GM19328 (cell line): ENCODE data around the gene SLC25A47.

Source experiments
- ATAC-seq: cut with Tn5 transposase; IDR thresholded peaks from one replicate; pipeline ENCODE4 v1.9.1; 2021; ENCODE audit warnings: mild to moderate bottlenecking, moderate library complexity; ENCODE audit not compliant: unreplicated experiment

The SLC25A47 gene

GRCh38 chr14:100322138-100322957 is 791 bp upstream of the SLC25A47 start:
- ATAC-seq: no peak

DNA sequence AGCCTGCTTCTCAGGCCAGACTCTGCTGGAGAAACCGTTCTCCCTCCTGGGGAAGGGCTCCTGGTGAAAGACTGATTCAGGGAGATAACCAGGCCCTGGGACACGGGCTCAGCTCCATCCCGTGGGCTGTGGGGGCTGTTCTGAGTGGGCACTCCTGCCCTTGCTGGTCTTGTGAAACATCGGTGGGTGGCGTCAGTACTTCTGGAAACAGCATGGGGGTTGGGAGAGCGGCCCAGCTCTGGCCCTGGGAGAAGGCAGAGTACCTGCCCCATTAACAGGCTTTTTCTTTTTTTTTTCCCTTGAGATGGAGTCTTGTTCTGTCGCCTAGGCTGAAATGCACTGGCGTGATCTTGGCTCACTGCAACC is 786 bp downstream of the SLC25A47 start:
- ATAC-seq: no peak

- no peak for ATAC-seq
Observed at GRCh38 chr14:100325231-100325632, 2.1 kb downstream of the SLC25A47 start.

- no peak for ATAC-seq
Observed at GRCh38 chr14:100325958-100326357, 2.8 kb downstream of the SLC25A47 start.

GRCh38 chr14:100327128-100327527 is 4.0 kb downstream of the SLC25A47 start:
- no peak for ATAC-seq

DNA sequence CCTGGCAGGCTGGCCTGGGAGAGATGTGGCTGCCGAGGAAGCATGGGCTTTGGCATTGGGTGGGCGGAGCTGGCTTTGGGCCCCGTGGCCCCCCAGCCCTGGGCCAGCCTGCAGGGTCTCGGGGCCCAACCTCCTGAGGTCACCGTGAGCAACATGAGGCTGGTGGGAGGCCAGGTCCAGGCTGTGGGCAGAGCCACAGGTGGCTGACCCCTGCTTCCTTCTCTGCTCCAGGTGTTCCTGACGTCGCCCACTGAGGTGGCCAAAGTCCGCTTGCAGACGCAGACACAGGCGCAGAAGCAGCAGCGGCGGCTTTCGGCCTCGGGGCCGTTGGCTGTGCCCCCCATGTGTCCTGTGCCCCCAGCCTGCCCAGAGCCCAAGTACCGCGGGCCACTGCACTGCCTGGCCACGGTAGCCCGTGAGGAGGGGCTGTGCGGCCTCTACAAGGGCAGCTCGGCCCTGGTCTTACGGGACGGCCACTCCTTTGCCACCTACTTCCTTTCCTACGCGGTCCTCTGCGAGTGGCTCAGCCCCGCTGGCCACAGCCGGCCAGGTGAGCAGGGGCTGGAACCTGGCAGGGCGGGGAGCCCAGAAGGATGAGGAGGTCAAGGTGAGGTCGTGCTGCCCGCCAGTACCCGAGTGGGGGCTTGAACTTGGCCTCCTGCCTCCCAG is 5.5 kb downstream of the SLC25A47 start:
- ATAC-seq: no peak

DNA sequence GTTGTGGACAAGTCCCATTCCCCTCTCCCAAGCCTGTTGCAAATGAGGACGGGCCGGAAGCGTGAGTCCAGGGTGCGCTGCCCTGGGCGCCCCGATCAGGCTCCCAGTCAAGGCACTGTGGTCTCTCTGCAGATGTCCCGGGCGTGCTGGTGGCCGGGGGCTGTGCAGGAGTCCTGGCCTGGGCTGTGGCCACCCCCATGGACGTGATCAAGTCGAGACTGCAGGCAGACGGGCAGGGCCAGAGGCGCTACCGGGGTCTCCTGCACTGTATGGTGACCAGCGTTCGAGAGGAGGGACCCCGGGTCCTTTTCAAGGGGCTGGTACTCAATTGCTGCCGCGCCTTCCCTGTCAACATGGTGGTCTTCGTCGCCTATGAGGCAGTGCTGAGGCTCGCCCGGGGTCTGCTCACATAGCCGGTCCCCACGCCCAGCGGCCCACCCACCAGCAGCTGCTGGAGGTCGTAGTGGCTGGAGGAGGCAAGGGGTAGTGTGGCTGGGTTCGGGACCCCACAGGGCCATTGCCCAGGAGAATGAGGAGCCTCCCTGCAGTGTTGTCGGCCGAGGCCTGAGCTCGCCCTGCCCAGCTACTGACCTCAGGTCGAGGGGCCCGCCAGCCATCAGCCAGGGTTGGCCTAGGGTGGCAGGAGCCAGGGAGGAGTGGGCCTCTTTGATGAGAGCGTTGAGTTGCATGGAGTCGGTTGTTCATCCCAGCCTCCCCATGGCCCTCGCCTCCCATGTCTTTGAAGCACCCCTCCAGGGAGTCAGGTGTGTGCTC is 6.3 kb downstream of the SLC25A47 start:
- ATAC-seq: no peak

DNA sequence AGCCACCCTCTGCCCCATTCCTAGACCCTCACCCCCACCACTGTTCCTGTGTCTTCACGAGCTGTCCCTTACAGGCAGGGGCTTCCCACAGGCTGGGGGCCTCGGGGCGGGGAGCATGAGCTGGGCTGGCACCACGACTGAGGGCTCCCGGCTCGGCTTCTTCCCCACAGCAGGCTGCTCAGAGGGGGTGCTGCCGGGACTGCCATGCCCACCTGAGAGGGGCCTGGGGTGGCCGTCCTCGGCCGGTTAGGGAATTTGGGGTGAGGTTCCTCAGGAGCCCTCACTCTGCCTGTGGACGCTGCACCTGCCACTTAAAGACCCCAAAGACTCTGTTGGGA is 6.8 kb downstream of the SLC25A47 start:
- no peak for ATAC-seq

- ATAC-seq: no peak
Observed at GRCh38 chr14:100330388-100330931, 7.3 kb downstream of the SLC25A47 start.

DNA sequence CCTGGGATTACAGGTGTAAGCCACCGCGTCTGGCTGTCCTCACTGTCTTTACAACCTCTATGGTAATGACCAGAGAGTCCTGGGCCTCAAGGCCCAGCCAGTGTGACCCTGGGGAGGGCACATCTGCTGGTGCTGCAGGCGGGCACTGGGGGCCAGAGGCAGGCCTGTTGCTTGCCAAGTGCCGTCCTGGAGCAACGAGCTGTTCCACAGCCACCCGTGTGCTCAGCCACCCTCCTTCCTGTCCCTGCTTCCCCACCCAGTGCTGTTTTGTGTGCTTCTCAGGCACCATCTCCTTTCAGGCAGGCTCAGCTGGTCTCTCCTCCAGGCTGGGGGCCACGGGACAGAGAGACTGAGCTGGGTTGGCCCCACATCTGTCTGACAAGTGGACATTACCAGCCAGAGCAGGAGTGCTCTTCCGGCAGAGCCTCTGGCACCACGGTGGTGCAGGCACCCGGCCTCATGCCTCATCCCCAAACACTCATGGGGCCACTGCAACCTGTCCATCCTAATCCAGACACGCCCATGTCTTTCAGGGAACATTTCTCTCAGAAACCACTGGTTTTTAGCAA is 9.0 kb downstream of the SLC25A47 start:
- ATAC-seq: no peak

DNA sequence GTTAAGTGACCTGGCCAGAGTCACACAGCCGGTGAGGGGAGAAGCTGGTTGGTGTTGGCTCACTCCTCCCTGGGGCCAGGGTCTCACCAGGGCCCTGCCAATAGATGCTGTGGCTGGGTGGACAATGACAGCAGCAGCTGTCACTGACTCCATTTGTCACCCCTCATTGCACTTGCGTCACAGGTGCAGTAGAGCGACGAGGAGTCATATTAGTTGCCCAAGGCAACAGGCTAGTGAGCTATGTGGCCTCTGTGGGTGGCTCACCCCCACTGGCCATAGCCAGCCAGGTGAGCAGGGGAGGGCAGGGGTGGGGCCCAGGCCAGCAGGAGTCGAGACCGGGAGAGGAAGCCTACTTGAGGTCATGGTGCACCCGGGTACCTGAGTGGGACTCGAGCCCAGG is 9.7 kb downstream of the SLC25A47 start:
- ATAC-seq: no peak

GRCh38 chr14:100333311-100333710 is 10.2 kb downstream of the SLC25A47 start:
- ATAC-seq: no peak

DNA sequence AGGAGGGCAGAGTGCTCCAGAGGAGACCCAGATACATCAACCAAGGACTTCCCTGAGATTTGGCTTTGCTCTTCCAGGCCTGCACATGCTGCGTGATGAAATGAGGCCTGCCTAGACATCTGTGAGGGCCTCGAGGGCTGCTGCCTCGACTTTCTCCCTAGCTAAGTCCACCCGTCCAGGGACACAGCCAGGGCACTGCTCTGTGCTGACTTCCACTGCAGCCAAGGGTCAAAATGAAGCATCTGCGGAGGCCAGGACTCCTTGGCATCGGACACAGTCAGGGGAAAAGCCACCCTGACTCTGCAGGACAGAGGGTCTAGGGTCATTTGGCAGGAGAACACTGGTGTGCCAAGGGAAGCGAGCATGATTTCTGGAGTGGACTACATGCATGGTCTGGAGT is 10.7 kb downstream of the SLC25A47 start:
- no peak for ATAC-seq

GRCh38 chr14:100334904-100335303 is 11.8 kb downstream of the SLC25A47 start:
- no peak for ATAC-seq

GRCh38 chr14:100336618-100337530 is 13.7 kb downstream of the SLC25A47 start:
- no peak for ATAC-seq

GRCh38 chr14:100339766-100340422 is 16.8 kb downstream of the SLC25A47 start:
- no peak for ATAC-seq

GRCh38 chr14:100340423-100340813 is 17.3 kb downstream of the SLC25A47 start:
- no peak for ATAC-seq

DNA sequence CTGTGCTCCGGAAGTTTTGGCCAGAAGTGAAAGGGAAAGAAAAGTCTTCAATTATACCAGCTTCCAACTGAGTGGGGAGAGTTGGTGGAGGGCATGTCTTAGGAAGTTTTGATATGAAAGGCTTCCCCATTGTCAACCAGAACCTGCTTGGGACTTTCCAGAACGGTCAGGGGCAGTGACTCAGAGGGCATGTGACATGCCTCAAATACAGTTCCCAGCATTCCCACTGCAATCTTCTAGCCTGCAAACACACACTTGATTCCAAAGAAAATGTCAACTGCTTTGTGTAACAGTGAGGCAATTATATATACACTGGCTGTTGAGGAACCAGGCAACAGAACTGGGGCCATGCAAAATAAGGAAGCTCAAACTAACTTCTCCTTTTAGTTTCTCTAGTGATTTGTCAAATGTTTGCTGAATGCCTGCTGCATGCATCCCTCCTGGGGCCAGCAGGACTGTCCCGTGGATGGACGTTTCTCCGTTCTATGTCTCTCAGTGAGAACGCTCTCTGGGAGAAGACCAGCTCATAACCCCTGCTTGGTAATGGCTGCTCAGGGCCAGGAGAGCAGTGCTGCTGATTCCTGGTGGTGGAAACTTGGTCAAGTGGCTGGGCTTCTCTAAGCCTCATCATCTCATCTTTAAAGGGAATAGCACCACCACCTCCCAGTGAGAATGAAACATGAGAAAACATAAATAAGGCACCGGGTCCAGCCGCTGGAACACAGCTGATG is 18.3 kb downstream of the SLC25A47 start:
- no peak for ATAC-seq

DNA sequence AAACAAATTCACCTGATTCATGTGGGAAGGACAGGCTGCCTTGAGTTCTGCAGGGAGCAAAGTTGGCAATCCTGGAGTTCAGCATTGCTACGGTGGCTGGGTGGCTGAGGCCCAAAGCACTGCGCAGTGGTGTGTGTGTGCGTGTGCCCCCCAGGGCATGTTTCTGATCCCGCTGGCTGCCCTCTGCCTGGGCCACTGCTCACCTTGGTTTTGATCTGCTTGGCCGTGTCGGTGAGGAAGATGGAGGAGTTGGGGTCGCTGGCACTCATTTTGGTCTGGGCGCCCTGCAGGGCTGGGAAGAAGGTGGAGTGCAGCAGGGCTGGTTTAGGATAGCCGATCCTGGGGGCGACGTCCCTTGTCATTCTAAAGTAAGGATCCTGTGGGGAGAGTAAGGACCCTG is 19.1 kb downstream of the SLC25A47 start:
- ATAC-seq: no peak
